ENCODE results near the gene CT45A8.
"Not testable (repeated sequence)": the region's sequence is repeated elsewhere in the genome, so short reads cannot be mapped to it uniquely, and the experiment has no call there.

CT45A8 gene, protein sequence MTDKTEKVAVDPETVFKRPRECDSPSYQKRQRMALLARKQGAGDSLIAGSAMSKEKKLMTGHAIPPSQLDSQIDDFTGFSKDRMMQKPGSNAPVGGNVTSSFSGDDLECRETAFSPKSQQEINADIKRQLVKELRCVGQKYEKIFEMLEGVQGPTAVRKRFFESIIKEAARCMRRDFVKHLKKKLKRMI

DNA sequence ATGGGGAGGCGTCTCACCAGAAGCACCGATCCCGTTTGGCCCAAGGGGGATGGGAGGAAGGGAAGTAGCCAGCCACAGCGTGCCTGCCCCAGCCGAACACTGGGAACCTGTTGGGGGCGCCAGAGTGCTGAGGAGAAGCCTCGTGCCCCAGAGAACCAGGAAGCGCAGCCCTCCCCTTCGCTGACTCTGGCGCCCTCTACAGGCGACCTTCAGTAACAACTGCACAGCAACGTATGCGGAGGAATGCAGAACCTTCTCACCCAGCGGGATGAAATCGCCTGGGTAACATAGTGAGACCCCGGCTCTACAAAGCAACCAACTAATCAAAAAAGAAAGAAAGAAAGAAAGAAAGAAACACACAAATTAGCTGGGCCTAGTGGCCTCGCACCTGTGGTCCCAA, at the start of gene CT45A8:
Gene CT45A8 (minus strand): TSS at position 101 of the 400 bp plus-strand sequence. CDS start 3,755 bp downstream, outside the sequence.
- H3K9me3 Mint-ChIP-seq; H3K27me3 Mint-ChIP-seq (ENCODE audit: low read depth); H3K4me1 Mint-ChIP-seq (ENCODE audit: low read depth); H3K27ac Mint-ChIP-seq; H3K4me3 Mint-ChIP-seq; H3K36me3 Mint-ChIP-seq (ENCODE audit: low read depth): not testable (repeated sequence)

DNA sequence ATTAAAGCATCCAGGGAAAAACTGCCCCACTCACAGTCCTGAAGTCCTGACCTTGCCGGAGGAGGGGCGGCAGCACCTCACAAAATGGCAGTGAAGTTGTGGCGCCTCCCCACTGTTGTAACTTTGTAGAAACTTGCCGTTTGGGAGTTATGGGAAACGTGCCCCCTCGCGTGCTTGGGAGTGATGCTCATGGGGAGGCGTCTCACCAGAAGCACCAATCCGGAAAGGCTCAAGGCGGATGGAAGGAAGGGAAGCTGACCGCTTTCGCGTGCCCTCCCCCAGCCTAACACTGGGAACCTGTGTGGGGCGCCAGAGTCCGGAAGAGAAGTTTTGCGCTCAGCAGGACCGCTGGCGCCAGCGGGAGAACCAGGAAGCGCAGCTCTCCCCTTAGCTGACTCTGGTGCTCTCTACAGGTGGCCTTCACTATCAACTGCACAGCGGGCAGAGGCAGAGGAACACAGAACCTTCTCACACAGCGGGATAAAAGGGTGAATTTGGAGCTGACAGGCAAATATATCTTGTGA, 39.0 kb upstream of the CT45A8 start, which contains the start of the genes CT45A10 and SAGE1:
Gene CT45A10 (minus strand): TSS at position 151 of the 524 bp plus-strand sequence. CDS start 8,100 bp downstream, outside the sequence.
Gene SAGE1 (plus strand): TSS at position 423 of the 524 bp plus-strand sequence. CDS start 2,527 bp downstream, outside the sequence.
- H3K4me1 Mint-ChIP-seq (ENCODE audit: low read depth), result no peaks in the 10 kb centered on the region
- H3K4me3 Mint-ChIP-seq, result no peak within 1 kb of the TSS
- no peak within 1 kb of the TSS for H3K27ac Mint-ChIP-seq
- no peaks in the 10 kb centered on the region for H3K27me3 Mint-ChIP-seq (ENCODE audit: low read depth)
- no peaks in the 10 kb centered on the region for H3K9me3 Mint-ChIP-seq
- H3K36me3 Mint-ChIP-seq (ENCODE audit: low read depth), result no peaks in the 10 kb centered on the region

DNA sequence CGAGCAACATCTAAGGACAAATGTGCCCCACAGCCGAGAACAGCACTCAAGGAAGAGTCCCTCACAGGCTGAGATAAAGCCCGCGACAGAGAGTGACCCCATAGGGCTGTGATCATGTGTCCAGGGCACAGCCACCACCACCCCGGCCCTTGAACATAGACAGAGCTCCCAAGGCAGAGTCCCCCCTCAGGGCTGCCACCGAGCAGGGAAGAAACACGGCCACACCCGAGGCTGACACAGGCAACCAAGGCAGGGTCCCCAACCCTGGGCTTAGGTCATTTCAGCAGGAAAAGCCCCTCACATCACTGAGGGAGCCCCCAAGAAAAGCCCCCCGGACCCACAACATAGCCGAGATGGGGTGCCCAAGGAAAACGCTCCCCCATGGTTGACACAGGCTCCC, 38.4 kb upstream of the CT45A8 start:
- H3K9me3 Mint-ChIP-seq, result no peaks in the 10 kb centered on the region
- H3K4me3 Mint-ChIP-seq, result no peak overlapping the region
- H3K36me3 Mint-ChIP-seq (ENCODE audit: low read depth), result no peaks in the 10 kb centered on the region
- H3K4me1 Mint-ChIP-seq (ENCODE audit: low read depth), result no peaks in the 10 kb centered on the region
- H3K27ac Mint-ChIP-seq, result no peak overlapping the region
- H3K27me3 Mint-ChIP-seq (ENCODE audit: low read depth), result no peaks in the 10 kb centered on the region

DNA sequence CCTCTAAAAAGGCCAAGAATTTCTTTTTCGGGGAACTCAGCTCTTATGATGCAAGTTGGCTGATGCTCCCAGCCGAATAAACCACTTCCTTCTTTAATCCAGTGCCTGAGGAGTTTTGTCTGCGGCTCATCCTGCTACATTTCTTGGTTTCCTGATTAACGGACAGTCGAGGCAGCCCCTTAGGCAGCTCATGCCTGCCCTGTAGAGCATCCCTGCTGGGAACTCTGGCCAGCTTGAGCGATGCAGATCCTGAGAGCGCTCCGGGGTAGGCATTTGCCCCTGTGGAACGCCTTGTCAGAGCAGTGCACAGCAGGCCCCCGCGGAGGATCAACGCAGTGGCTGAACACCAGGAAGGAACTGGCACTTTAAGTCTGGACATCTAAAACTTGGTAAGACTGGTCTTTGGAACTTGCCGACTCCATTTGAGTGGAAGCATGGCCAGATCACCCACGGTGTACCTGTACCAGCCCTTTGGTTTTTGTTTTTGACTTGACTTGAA, 35.8 kb upstream of the CT45A8 start:
- H3K36me3 Mint-ChIP-seq (ENCODE audit: low read depth), result no peaks in the 10 kb centered on the region
- no peaks in the 10 kb centered on the region for H3K4me1 Mint-ChIP-seq (ENCODE audit: low read depth)
- no peak overlapping the region for H3K27ac Mint-ChIP-seq
- no peaks in the 10 kb centered on the region for H3K27me3 Mint-ChIP-seq (ENCODE audit: low read depth)
- no peak overlapping the region for H3K4me3 Mint-ChIP-seq
- no peaks in the 10 kb centered on the region for H3K9me3 Mint-ChIP-seq

DNA sequence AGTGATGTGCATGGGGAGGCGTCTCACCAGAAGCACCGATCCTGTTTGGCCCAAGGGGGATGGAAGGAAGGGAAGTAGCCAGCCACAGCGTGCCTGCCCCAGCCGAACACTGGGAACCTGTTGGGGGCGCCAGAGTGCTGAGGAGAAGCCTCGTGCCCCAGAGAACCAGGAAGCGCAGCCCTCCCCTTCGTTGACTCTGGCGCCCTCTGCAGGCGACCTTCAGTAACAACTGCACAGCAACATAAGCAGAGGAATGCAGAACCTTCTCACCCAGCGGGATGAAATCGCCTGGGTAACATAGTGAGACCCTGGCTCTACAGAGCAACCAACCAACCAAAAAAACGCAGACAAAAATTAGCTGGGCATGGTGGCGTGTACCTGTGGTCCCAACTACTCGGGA, 34.6 kb upstream of the CT45A8 start:
- H3K27ac Mint-ChIP-seq; H3K36me3 Mint-ChIP-seq (ENCODE audit: low read depth); H3K27me3 Mint-ChIP-seq (ENCODE audit: low read depth); H3K4me3 Mint-ChIP-seq; H3K4me1 Mint-ChIP-seq (ENCODE audit: low read depth); H3K9me3 Mint-ChIP-seq: not testable (repeated sequence)

DNA sequence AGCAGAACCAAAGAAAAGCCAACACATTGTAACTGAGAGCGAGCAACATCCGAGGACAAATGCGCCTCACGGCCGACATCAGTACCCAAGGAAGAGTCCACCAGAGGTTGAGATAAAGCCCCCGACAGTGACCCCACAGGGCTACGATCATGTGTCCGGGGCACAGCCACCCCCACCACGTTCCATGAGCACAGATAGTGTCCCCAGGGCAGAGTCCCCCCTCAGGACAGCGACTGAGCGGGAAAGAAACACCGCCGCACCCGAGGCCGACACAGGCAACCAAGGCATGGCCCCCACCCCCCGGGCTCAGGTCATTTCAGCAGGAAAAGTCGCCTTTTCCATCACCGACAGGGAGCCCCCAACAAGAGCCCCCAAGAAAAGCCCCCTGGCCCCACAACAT, 33.9 kb upstream of the CT45A8 start:
- H3K36me3 Mint-ChIP-seq (ENCODE audit: low read depth); H3K9me3 Mint-ChIP-seq; H3K4me3 Mint-ChIP-seq; H3K4me1 Mint-ChIP-seq (ENCODE audit: low read depth); H3K27me3 Mint-ChIP-seq (ENCODE audit: low read depth); H3K27ac Mint-ChIP-seq: not testable (repeated sequence)

DNA sequence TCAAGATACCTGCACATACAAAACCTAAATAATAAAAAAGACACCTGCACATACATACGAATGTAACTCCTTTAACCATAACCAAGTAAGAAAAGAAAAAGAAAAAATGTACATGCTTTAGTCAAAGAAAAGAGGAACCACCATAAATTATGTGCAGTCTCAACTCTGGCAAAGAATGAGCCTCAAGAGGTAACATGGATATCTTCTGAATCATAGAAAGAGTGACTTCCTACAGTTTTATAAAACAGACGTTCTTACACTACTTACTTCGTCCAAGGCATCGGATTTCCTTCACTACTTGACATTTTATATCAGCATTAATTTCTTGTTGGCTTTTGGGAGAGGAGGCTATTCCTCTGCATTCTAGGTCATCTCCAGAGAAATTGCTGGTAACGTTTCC, 28.4 kb upstream of the CT45A8 start:
- H3K9me3 Mint-ChIP-seq; H3K27me3 Mint-ChIP-seq (ENCODE audit: low read depth); H3K27ac Mint-ChIP-seq; H3K36me3 Mint-ChIP-seq (ENCODE audit: low read depth); H3K4me3 Mint-ChIP-seq; H3K4me1 Mint-ChIP-seq (ENCODE audit: low read depth): not testable (repeated sequence)

GRCh38 chrX:135871712-135872111, 17.4 kb upstream of the CT45A8 start, which contains the start of gene CT45A9:
Gene CT45A9, minus strand, starts transcription at chrX:135871812. Its CDS starts 3,751 bp downstream, at chrX:135868061.
- not testable (repeated sequence) for H3K27ac Mint-ChIP-seq; H3K9me3 Mint-ChIP-seq; H3K4me1 Mint-ChIP-seq (ENCODE audit: low read depth); H3K27me3 Mint-ChIP-seq (ENCODE audit: low read depth); H3K36me3 Mint-ChIP-seq (ENCODE audit: low read depth); H3K4me3 Mint-ChIP-seq

DNA sequence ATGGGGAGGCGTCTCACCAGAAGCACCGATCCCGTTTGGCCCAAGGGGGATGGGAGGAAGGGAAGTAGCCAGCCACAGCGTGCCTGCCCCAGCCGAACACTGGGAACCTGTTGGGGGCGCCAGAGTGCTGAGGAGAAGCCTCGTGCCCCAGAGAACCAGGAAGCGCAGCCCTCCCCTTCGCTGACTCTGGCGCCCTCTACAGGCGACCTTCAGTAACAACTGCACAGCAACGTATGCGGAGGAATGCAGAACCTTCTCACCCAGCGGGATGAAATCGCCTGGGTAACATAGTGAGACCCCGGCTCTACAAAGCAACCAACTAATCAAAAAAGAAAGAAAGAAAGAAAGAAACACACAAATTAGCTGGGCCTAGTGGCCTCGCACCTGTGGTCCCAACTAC, 17.2 kb downstream of the CT45A8 start, which contains the start of gene CT45A7:
Gene CT45A7 (minus strand): TSS at position 101 of the 400 bp plus-strand sequence. CDS start 3,747 bp downstream, outside the sequence.
- not testable (repeated sequence) for H3K27me3 Mint-ChIP-seq (ENCODE audit: low read depth); H3K4me3 Mint-ChIP-seq; H3K36me3 Mint-ChIP-seq (ENCODE audit: low read depth); H3K27ac Mint-ChIP-seq; H3K4me1 Mint-ChIP-seq (ENCODE audit: low read depth); H3K9me3 Mint-ChIP-seq

DNA sequence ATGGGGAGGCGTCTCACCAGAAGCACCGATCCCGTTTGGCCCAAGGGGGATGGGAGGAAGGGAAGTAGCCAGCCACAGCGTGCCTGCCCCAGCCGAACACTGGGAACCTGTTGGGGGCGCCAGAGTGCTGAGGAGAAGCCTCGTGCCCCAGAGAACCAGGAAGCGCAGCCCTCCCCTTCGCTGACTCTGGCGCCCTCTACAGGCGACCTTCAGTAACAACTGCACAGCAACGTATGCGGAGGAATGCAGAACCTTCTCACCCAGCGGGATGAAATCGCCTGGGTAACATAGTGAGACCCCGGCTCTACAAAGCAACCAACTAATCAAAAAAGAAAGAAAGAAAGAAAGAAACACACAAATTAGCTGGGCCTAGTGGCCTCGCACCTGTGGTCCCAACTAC, 34.4 kb downstream of the CT45A8 start, which contains the start of gene CT45A2:
Gene CT45A2 (minus strand): TSS at position 101 of the 400 bp plus-strand sequence. CDS start 3,747 bp downstream, outside the sequence.
- not testable (repeated sequence) for H3K9me3 Mint-ChIP-seq; H3K27ac Mint-ChIP-seq; H3K4me1 Mint-ChIP-seq (ENCODE audit: low read depth); H3K4me3 Mint-ChIP-seq; H3K27me3 Mint-ChIP-seq (ENCODE audit: low read depth); H3K36me3 Mint-ChIP-seq (ENCODE audit: low read depth)

DNA sequence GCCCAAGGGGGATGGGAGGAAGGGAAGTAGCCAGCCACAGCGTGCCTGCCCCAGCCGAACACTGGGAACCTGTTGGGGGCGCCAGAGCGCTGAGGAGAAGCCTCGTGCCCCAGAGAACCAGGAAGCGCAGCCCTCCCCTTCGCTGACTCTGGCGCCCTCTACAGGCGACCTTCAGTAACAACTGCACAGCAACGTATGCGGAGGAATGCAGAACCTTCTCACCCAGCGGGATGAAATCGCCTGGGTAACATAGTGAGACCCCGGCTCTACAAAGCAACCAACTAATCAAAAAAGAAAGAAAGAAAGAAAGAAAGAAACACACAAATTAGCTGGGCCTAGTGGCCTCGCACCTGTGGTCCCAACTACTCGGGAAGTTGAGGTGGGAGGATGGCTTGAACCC, 51.7 kb downstream of the CT45A8 start, which contains the start of gene CT45A6:
Gene CT45A6 (minus strand): TSS at position 101 of the 400 bp plus-strand sequence. CDS start 3,794 bp downstream, outside the sequence.
- not testable (repeated sequence) for H3K36me3 Mint-ChIP-seq (ENCODE audit: low read depth); H3K27me3 Mint-ChIP-seq (ENCODE audit: low read depth); H3K9me3 Mint-ChIP-seq; H3K4me1 Mint-ChIP-seq (ENCODE audit: low read depth); H3K4me3 Mint-ChIP-seq; H3K27ac Mint-ChIP-seq
